HG02642 (cell line): ENCODE measurements around the gene ARHGAP4.
A peak's percentile ranks its signal among the peaks of the same experiment; 100 is the strongest.

ENCODE experiments used
- ATAC-seq: cut with Tn5 transposase; IDR thresholded peaks from one replicate; pipeline ENCODE4 v1.9.1; 2021; ENCODE audit warnings: mild to moderate bottlenecking; ENCODE audit not compliant: unreplicated experiment, poor library complexity

The ARHGAP4 gene

DNA sequence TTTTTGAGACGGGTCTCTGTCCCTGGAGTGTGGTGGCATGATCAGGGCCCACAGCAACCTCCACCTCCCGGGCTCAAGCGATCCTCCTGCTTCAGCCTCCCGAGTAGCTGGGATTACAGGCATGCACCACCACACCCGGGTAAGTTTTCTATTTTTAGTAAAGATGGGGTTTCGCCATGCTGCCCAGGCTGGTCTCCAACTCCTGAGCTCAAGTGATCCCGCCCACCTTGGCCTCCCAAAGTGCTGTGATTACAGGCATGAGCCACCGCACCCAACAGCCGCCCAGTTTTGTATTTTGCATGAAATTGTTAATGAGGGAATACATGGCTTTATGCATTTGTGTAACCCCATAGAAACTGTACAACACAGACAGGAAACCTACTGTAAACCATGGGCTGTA is 2.8 kb upstream of the ARHGAP4 start:
- ATAC-seq, result no peak

DNA sequence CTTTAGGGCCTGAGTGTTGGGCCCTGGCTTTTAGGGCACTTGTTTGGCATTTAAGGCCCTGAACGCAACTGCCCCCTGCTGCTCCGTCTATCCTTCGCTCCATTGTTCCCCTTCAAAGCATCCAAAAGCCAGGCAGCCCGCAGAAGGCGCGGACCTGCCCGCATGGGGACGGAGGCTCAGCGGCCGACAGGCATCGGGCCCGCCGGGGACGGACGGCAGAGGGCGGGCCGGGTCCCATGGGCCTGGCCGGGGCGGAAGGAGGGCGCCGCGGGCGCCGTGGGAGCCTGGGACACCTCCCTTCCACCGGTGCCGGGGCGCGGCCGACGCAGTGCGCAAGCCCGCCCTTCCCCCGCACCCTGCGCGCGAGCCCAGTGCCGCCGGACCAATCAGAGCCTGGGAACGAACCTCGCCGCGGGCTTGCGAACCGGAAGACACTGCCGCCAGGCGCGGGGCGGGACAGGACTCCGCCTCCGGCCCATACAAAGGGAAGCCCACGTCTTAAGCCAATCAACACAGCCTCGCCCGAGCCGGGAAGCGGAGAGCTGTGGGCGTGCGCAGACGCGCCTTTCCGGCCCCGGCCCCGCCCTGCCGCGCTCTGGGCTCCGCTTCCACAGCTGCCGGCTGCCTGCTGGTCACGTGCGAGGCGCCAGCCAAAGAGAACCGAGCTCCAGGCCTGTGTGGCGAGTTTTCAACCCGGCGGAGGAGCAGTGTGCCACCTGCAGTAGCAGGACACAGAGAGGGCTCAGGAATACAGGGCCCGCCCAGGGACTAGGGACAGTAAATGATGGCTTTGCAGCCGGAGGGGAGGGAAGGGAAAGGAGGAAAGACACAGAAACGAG is 2.1 kb upstream of the ARHGAP4 start:
- peak; percentile 72 for ATAC-seq

DNA sequence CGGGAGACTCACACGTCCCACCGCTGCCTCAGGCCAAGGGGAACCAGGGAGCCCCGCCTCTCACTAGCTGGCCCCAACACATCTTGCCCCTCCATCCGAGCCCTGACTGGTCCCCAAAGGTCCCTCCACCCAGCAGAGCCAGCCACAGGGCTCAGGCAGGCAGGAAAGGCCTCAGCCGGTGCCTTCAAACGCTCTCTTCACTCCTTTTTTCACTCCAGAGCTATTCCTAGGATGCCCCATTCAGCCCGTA is 1.5 kb upstream of the ARHGAP4 start:
- no peak for ATAC-seq

DNA sequence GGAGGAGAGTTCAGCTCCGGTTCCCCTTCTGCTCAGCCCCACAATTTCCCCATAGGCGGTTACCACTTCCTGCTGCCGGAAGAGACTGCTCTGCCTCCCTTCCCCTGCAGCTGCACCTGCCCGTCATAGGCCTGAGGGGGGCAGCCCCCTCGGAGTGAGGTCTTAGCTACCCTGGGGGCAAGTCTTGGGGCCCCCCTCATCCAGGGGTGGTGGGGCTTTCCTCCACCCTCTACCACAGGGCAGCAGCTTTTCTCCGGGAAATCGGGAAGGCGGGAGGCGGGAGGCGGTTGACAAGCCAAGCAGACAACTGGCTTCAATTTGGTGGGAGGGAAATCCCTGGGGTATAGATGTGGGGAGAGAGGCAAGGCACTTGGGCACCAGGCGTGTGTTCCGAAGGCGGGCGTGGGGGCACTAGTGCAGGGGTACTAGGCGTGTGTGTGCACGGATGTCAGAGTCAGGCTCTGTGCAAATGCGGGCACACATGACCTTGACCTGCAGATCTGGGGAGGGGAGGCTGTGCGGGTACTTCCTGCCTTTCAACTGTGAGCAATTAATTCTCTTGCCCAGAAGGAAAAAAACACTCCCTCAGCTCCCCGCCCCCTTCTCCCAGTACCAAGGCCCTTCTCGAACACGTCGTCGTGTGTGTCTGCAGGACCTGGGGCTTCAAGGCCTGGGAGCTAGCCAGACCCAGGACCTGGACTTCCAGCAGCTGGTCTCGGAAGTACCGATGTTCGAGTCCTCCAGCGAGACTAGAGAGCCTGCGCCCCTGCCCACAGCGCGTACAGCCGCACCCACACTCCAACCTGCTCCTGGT is 1.0 kb upstream of the ARHGAP4 start:
- peak; percentile 42 for ATAC-seq

DNA sequence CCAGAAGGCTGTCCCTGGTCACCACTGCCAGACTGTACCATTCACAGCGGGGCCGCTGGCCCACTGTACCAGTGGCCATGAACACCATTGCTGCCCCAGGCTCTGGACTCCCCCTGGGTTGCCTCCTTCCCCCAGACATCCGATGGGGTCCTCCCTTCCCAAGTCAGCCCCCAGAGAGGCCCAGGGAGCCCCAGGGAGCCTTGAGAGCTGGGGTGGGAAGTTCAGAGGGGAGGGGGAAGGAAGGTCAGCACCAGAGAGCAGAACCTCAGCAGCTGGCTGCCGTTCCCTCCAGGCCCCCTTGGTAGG is 441 bp upstream of the ARHGAP4 start:
- no peak for ATAC-seq

DNA sequence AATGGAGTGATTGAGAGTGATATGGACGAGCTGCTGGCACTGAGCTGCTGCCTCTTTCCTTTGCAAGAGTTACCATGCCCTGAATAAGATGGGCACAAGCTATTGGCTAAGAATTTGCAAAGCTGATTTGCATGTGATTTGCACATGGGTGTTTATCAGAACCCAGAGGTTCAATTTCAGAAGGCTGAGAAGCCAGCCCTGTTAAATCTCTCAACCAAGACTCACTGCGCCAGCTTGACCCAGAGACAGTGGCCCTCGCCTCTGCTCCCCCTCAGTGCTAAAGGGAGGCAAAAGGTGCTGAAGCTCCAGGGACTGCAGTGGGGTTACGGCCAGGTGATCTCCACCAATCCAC is 701 bp downstream of the ARHGAP4 start:
- ATAC-seq, result no peak

DNA sequence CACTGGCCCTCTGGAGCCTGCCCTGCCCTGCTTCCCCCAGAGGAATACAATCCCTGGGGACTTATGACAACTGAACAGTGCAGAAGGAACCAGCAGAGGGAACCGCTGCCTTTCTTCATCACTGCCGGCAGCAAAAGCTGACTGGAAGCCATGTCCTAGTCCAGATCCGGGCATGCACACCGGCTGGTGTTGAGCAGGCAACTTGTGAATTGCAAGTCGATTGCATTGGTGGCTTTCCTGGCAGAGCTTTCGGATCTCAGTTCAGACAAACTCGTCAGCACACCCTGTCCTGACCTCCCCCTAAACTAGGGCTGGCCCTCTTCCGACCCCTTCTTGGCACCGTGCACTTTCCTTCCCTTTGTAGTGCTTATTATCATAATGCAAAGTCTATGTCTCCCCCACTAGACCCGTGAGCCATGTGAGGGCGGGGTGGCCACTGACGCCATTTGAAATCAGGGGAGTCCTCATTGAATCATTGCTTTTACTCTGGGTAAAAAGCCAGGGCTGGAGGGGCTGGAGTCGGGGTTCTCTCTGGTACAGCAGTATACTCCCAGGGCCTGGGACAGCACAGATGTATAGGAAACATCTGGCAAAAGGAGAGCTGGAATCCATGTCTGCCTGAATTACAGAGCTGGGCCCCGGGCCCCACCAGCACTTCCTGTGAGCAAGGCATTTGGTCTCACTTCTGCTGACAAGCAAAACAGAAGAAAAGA is 1.8 kb downstream of the ARHGAP4 start:
- no peak for ATAC-seq

DNA sequence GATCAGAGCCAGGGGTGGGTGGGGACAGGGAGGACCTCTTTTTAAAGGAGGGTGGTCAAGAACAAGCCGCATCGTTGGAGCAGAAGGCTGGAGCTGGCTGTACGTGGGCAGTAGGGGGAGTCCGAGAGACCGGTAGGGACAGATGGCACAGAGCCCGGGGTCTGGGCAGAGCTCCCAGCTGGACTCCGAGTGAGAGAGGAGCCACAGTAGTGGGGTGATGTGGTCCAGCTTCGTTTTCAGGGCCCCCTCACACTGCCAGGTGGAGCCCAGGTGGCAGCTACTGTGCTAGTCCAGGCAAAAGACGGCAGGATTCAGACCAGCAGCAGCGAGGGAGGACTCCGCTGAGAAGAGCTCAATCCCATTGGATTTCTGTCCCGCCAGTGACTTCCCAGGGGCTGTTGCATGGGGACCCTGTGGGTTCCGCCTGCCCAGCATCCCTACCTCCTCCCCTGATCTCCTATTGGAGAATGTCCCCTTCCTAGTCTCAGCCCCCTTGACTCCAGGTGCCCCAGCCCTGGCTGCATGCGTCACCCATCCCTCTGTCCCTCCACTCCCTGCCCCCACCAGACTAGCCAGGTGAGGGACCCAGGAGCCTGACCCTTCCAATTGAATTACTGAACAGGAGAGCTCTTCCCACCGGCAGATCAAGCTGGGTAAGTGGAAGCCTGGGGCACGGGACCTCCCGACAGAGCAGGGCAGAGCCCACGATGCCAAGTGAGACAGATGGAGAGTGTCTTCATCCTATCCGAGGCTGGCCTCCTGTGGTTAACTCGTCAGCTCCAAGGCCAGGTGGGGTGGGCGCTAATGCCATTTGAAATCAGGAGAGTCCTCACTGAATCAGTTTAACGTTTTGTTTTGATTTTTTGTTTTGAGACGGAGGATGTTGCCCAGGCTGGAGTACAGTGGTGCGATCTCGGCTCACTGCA is 2.9 kb downstream of the ARHGAP4 start:
- ATAC-seq, result no peak

DNA sequence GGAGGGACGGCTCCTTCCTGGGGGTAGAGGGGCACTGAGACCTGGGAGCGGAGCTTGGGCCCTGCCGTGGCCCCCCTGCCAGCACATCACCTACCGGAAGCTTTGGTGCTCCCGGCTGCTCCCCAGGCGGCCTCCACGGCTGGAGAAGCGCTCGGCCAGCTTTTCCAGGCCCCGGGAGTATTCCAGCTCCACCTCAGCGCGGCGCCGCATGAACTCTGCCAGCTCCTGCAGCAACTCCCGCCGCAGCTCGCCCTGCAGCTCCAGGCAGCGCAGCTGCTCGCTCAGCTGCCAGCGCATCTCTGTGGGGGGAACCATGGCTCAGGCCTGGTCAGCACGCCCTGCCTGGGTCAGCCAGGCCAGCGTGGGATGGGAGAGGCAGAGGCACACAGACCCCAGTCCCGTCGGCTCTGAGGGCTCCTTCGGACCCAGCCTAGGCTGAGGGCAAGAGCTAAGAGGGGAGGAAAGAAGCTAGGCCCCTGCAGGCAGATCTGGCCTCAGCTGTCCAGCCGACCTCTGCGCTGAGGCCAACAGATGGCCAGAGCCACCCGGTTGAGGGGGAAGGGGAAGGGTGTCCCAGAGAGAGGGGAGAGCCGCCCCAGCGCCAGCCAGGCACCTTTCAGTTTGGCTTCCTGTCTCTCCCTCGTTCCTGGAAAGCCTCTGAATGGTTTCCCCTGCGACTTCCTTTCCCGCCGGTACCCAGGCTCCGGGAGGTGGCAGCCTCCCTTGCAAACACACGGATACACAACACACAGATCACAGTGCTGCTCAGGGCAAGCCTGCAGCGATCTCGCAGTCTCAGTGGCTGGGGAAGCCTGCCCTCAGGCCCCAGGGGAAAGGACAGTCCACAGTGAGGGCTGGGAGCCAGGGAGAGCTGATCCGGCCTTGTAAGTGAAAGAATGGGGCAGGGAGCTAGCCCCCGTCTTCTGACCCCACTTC is 4.3 kb downstream of the ARHGAP4 start:
- no peak for ATAC-seq

DNA sequence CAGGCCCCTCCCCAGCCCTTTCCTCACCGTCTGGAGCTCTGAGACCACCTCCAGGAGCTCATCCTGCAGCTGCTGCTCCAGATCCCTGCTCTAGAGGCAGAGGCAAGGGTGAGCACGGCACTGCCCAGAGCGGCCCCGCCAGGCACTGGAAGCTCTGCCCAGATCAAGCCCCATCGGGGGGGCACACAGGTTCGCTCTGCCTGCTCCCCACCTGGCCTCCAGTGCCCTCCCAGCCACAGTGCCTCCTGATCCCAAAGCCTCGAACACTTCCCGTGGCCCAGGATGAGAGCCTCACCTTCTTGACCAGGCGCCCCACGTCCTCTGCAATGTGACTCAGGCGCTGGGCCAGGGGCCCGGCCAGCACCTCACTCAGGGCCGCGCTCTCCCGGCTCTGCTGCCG is 5.0 kb downstream of the ARHGAP4 start:
- ATAC-seq, result no peak

DNA sequence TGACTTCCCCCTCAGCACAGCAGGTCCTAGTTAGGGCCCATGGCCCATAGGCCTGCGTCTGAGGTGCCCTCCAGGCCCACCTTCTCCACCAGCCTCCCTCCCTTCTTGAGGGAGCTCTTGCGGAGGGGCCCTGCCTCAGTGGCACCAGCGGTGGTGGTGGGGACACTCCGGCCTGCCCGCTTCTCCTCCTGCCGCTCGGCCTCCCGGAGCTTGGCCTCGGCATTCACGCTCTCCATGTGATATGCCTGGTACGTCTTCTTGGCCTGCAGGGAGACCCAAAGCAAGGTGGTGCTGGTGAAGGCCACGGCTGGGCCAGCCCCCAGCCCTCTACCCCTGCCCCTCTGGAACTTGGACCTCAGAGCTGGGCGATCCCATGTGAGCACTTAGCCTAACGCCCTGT is 5.5 kb downstream of the ARHGAP4 start:
- ATAC-seq, result no peak

DNA sequence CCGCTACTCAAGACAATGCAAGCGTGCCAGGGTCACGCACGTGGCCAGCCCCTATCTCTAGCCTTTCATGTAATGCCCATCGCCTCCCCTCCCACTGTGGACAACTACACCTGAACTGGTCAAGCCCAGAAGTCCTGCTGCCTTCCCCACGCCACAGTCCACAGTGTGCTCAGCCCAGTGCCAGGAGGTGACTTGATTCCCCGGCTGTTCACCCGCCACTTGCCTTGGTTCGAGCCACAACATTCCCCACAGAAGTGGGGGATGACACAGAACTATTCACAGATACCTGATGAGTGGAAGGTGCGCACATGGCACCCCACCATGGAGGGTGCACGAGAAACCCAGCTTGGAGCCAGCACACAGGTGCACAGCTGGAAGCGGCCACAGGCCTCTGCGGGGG is 6.8 kb downstream of the ARHGAP4 start:
- no peak for ATAC-seq

DNA sequence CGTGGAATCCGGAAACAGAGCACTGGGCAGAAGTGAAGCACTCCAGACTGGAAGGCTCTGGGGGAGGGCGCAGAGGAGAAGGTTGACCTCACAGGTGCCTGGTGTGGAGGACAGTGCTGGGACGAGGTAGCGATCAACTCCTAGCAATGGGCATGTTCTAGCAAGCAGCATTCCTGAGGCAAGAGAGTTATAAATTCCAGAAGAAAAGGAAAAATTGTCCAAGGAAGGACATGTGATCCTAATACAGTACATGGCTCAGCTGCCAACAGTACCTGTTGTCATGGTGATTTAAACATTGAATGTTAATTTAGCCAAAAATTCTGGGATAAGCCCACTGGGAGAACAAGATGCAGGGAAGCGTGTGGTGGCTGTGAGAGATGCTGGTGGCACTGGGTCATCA is 8.2 kb downstream of the ARHGAP4 start:
- ATAC-seq, result no peak

DNA sequence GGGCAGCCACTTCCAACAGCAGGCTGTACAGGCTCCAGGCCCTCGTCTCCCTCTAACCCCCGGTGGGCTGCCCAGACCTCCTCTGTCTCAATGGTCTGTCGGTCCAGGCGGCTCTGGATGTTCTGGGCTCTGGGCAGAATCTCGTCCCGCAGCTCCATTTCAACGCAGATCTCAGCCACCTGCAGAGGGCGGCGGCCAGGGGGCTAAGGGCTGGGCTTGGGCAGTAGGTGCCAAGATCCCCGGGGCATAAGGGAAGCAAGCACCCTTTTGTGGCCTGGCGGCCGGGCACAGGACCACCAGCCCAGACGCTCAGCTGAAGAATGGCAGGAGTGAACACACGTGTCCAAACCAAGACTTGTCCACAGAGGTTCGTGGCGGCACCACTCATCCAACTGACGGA is 12.4 kb downstream of the ARHGAP4 start:
- ATAC-seq, result no peak

DNA sequence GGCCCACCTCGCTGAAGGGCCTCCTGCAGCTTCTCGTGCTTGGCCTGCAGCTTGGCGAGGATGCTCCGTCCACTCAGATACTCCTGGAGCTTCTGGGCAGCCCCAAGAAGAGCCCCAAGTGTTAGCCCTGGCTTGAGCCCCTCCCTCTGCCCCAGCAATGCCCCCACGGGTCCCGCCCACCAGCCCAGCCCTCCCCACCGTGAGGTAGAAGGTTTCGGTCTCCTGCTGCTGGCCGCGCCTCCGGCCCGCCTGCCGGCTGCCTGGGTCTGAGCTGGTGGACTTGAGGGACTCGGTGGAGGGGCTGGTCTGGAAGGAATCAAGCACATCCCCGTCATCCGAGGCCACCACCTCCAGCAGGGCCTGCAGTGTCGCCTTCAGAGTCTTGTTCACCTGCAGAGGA is 12.9 kb downstream of the ARHGAP4 start:
- no peak for ATAC-seq

DNA sequence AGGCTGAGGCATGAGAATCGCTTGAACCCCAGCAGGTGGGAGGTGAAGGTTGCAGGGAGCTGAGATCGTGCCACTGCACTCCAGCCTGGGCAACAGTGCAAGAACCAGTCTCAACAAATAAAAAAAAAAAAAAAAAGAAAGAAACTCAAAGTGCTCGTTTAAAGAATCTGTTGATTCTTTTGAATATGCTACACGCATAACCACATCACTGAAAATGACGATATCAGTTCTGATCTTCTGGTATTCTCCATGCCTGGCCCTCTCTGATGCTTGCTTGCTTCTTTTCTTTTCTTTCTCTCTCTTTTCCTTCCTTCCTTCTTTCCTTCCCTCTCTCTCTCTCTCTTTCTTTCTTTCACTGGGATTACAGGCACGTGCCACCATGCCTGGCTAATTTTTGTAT is 14.3 kb downstream of the ARHGAP4 start:
- no peak for ATAC-seq

DNA sequence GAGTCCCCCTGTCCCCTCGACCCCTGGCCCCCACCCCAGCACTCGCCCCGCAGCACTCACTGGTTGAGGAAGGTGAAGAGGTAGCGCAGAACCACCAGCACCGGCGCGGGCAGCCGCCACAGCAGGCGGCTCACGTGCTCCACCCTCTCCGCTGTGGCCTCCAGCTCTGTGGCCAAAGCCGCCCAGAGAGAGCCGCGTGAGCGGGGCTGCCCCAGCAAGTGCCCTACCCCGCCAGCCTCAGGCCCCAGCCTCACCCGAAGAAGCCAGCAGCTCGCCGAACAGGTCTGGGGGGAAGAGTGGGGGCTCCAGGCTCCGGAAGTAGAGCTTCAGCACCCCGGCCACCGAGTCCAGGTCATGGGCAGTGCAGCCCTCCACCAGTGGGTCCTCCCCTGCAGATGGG is 15.6 kb downstream of the ARHGAP4 start:
- no peak for ATAC-seq

DNA sequence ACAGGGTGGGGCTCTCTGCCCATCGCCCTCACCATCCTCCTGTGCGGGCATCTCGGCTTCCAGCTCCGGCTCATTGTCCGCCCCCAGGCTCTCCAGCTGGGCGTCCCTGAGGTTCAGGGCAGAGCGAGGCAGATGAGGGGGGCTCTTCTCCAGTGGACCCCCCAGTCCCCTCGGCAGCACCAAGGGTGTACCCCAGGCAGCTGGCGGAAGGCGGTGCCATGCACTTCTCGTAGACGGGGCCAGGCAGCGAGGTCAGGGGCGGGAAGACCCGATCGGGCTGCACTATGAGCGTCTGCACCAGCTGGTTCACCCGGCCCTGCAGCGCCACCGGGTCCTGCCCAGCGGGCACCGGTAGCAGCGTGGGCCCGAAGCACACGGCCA is 16.1 kb downstream of the ARHGAP4 start:
- no peak for ATAC-seq
